NK-92 treated with Interleukin-12 subunit alpha and Interleukin-12 subunit beta, amount 100 ng/mL, for 24 hours (cell line): ENCODE data around the gene CAPN6.

Experiments used
- DNase-seq: peaks from one replicate; lab custom pipeline; 2025; lab: John Stamatoyannopoulos, UW

Gene CAPN6

GRCh38 chrX:111199505-111199904 is 70.8 kb downstream of the CAPN6 start:
- DNase-seq = no peak
